Myocyte (in vitro differentiated cells): Measurements from ENCODE around the gene ZNF184. TPM values are rescaled to one million over a fixed set of nuclear protein-coding genes. Genes with fewer than 3 reads are reported as not detected.
"Not testable (repeated sequence)": the region's sequence is repeated elsewhere in the genome, so short reads cannot be mapped to it uniquely, and the experiment has no call there.

Source experiments
- DNase-seq: peaks from one replicate; pipeline ENCODE4 v3.0.0-alpha.2; 2012; ENCODE audit warnings: low read depth
- total RNA-seq: library from RNA; depleted of rRNA; stranded (reverse); fragments of >200 nt; gene quantifications from 2 replicates; pipeline ENCODE4 v1.2.3, GENCODE V29; 2014

The ZNF184 gene
- total RNA-seq, 1 donor from 2014 or later: 15.0 TPM

DNA sequence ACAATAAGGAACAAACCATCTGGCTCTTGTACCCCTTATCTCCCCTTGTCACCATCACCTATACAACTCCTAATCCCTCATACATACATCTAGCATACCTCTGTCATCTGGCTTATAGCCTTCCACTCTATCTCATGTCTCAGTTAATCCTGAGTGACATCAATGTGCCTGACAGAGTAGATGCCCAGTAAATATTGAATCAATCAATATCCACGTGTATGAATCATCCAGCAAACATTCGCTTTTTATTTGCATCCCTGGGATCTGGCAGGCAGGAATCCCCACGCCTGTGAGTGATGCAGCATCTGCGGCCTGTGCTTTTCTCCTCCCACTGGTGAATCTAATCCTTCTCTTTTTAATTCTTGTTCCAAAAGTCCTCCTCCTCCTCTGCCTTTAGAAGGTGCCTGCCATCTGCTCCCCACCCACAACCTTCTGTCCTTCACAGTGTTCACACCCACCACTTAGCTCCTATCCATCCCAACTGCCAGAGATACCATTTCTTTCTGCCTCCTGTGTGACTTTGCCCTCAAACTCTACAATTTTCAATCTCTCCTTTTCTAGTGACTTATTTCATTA, 46.8 kb downstream of the ZNF184 start:
- DNase-seq: no peak

DNA sequence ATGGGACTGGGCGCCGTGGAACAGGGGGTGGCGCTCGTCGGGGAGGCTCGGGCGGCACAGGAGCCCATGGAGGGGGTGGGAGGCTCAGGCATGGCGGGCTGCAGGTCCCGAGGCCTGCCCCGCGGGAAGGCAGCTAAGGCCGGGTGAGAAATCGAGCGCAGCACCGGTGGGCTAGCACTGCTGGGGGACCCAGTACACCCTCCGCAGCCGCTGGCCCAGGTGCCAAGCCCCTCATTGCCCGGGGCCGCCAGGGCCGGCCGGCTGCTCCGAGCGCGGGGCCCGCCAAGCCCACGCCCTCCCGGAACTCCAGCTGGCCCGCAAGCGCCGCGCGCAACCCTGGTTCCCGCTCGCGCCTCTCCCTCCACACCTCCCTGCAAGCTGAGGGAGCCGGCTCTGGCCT, 48.1 kb downstream of the ZNF184 start:
- not testable (repeated sequence) for DNase-seq

DNA sequence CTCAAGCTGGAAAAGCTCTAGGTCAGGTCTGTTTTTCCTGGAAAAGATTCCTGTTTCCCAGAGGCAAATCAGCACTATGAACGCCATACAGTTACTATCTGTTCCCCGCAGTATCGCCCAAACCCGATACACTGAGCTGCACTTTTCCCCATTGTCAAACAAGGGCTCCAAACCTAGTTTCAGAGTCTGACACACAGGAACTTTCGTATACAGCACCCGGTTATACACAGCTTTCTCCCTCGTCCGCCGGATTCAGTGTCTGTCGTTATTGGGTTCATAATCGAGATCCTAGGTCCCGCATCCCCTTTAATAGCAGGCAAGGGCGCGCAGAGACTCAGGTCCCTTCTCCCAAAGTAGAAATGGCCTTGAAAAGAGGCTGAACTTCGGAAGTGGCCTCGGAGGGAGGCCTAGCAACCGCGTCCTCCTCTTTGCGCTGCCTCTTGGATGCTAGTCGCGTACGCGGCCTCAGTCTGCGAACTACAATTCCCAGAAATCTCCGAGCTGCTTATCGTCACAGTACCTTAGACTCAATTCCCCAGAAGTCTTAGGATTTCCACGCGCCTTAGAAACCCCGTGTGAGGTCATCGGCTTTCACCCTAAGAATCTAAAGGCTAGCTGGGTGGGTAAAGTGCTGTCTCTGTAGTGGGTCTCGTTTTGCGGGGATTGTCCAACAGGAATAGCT, 50.1 kb downstream of the ZNF184 start:
- DNase-seq: no peak

DNA sequence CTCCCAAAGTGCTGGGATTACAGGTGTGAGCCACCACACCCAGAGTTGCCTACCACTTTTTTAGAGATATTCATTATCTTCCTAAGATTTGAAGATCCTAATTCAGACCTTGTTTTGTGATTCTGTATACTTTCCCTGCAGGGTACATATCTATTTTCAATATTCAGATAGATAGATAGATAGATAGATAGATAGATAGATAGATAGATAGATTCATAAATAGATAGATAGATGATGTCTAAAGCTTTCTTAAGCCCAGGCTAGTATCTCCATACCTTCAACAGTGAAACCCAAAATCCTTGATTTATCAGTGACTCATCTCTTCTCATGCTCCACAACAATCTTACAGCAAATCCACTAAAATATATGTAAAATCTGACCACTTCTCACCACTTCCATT, 53.5 kb downstream of the ZNF184 start:
- no peak for DNase-seq

DNA sequence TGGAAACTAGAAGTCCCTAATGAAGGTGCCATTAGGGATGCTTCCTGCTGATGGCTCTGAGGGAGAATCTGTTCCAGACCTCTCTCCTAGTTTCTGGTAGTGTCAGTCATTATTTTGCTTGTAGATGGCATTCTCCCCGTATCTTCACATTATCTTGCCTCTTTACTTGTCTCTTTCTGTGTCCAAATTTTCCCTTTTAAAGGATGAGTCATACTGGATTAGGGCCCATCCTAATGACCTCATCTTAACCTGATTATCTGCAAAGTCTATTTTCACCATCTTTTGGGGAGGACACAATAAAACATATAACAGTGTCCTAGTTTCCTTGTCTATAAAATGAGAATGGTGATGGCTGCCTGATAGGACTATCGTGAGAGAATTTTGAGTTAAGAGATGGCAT, 57.0 kb downstream of the ZNF184 start:
- DNase-seq: no peak

DNA sequence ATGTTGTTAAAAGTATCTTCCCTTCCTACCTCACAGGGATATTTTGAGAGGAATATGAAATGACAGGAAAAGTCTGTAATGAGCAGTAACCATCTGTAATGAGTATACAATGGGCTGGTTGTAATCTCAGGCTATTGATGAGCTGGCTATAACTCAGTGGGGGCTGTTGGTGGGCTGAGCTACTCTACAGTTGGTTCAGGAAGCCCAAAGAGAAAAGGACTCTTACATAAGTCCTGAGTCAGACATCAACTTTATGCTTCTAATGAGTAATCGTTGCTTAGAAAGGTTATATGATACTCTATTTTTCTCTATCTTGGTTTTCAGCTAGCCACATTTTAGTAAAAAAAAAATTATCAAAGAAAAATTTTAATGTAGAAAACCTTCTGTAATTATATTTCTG, 57.9 kb downstream of the ZNF184 start:
- DNase-seq: no peak

DNA sequence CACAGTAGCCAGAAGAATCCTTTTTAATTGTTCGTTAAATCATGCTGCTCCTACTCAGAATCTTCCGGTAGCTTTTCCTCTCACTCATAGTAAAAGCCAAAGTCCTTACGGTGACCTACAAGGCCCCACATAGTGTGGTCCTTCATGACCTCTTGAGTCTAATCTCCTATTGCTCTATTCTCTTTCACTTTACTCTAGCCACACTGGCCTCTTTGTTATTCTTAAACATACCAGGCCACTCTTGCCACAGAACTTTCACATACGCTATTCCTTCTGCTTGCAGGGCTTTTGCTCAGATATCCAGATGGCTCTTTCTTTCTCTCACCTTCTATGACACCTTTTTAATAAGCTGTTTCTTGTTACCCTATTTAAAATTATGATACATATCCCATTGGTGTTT, 58.6 kb downstream of the ZNF184 start:
- DNase-seq: no peak

DNA sequence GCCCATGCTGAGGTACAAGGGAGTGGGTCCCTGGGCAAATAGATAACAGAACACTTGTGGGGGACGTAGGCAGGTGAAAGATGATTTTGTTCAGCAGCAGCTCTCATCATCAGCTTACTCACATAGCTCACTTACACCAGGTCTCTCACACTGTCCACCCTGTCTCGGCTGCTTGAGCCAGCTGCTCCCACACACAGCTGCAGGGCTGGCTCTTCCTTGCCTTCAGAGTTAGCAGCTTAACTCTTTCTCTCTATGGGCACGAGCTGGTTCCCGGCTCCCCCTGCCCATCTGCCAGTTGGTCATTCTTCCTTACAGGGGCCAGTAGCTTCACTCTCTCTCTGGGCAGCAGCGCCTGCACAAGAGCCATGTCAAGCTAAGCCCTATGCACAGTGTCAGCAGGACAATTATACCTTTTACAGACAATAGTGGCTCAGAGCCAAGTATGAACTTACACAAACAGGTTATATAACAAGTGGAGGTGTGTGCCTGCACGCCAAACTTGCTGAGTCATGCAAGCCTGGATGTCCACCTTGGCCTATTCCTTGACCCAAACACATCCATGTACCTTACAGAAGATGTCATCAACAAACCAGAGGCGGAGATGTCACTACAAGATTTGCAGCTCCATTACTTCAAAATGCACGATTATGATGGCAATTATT, 65.6 kb downstream of the ZNF184 start:
- no peak for DNase-seq

DNA sequence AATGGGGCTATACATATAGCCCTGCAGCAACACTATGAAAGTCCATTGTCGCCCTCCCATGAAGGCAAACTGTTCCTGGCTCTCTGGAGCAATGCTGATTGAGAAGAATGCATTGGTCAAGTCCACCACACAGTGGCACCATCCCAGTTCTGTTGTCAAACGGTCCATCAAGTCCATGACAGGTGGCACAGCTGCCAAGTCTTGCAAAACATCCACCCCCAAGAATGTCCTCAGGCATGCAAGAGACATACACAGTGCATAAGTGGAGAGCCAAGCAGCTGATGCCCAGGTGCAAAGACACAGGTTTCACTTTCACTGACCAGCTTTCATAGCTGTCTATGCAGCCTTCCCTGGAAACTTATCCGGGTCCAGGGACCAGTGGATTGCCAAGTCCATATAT, 66.8 kb downstream of the ZNF184 start:
- DNase-seq: peak; percentile 9

DNA sequence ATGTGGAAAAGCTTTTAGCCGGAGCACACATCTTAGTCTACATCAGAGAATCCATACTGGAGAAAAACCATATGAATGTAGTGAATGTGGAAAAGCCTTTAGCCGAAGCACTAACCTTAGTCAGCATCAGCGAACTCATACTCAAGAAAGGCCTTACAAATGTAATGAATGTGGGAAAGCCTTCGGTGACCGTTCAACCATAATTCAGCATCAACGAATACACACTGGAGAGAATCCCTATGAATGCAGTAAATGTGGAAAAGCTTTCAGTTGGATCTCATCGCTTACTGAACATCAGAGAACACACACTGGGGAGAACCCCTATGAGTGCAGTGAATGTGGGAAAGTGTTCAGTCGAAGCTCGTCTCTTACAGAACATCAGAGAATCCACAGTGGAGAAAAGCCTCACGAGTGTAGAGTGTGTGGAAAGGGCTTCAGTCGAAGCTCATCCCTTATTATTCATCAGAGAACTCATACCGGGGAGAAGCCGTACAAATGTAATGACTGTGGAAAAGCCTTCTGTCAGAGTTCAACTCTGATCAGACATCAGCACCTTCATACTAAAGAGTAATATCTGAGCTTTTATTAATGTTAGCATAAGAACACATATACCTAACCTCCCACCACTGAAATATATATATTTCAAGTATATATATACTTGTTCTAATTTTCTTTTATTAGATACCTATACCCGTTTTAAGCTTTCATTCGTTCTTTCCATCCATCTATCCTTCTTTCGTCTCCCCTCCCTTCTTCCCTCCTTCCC, 71.8 kb downstream of the ZNF184 start:
- no peak for DNase-seq

Other genes starting within 250 kb of the ZNF184 start
- not detected in 2 replicates for gene PRSS16, start 225.4 kb downstream of the ZNF184 start, total RNA-seq
- not detected in 2 replicates for gene POM121L2, start 160.8 kb downstream of the ZNF184 start, total RNA-seq
- 0.03 and 0.16 TPM in 2 replicates for gene ZNF391, start 84.3 kb downstream of the ZNF184 start, total RNA-seq